ENCODE measurements around the gene SUPT5H.
"Not testable (repeated sequence)": the region's sequence is repeated elsewhere in the genome, so short reads cannot be mapped to it uniquely, and the experiment has no call there.

The SUPT5H gene

GRCh38 chr19:39430675-39431593 is 14.4 kb upstream of the SUPT5H start:
- H3K27ac Mint-ChIP-seq, result peak overlapping the region; percentile 66
- peaks cover 34% of the 10 kb centered on the region for H3K4me1 Mint-ChIP-seq (ENCODE audit: low read depth)
- H3K27me3 Mint-ChIP-seq, result no peaks in the 10 kb centered on the region
- peak overlapping the region; percentile 47 for H3K4me3 Mint-ChIP-seq
- no peaks in the 10 kb centered on the region for H3K9me3 Mint-ChIP-seq (ENCODE audit: low read depth)
- H3K36me3 Mint-ChIP-seq, result peaks cover 11% of the 10 kb centered on the region

- H3K27me3 Mint-ChIP-seq, result no peaks in the 10 kb centered on the region
- H3K27ac Mint-ChIP-seq, result peak overlapping the region; percentile 70
- H3K4me3 Mint-ChIP-seq, result peak overlapping the region; percentile 100
- peaks cover 11% of the 10 kb centered on the region for H3K36me3 Mint-ChIP-seq
- H3K4me1 Mint-ChIP-seq (ENCODE audit: low read depth), result peaks cover 42% of the 10 kb centered on the region
- no peaks in the 10 kb centered on the region for H3K9me3 Mint-ChIP-seq (ENCODE audit: low read depth)
Observed at GRCh38 chr19:39432677-39433025, 12.7 kb upstream of the SUPT5H start.

GRCh38 chr19:39433480-39434079 is 11.8 kb upstream of the SUPT5H start:
- no peaks in the 10 kb centered on the region for H3K9me3 Mint-ChIP-seq (ENCODE audit: low read depth)
- H3K36me3 Mint-ChIP-seq, result peaks cover 11% of the 10 kb centered on the region
- no peaks in the 10 kb centered on the region for H3K27me3 Mint-ChIP-seq
- H3K4me3 Mint-ChIP-seq, result peak overlapping the region; percentile 100
- peak overlapping the region; percentile 100 for H3K27ac Mint-ChIP-seq
- H3K4me1 Mint-ChIP-seq (ENCODE audit: low read depth), result peaks cover 42% of the 10 kb centered on the region

DNA sequence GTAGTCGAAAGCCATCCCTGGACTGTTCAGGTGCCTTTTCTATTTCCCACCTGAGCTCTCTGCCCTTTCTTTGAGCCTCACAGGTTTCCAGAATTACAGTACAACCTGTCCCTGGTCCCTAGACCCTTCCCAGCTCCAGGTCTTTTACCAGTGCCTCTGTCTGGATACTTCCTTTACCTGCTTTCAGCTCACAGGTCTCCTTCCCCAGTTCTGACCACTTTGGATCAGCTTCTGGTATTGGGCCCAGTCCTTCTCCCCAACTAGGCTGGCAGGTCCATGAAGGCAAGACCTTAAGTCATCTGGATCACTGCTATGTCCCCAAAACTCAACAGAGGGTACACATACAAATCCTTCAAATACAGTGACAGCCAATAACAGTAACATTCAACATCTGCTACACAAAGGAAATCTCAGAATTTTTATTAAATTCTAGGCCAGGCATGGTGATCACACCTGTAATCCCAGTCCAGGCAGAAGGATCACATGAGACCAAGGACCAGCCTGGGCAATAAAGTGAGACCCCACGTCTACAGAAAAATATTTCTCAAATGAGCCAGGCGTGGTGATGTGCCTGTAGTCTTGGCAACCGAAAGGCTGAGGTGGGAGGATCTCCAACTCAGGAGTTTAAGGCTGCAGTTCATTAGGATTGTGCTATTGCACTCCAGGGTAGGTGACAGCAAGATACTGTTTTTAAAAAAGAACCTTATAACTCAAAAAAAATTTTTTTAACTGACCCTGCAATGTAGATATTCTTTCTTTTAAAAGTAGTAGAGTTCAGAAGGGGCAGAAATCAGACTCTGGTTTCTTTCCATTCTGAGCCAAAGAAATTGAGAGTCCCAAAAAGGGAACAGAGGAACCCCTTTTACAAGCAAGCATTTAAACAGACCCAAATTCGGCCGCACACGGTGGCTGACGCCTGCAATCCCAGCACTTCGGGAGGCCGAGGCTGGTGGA is 11.0 kb upstream of the SUPT5H start:
- H3K36me3 Mint-ChIP-seq, result peaks cover 11% of the 10 kb centered on the region
- H3K27ac Mint-ChIP-seq, result peak overlapping the region; percentile 100
- H3K4me1 Mint-ChIP-seq (ENCODE audit: low read depth), result peaks cover 42% of the 10 kb centered on the region
- H3K4me3 Mint-ChIP-seq, result peak overlapping the region; percentile 100
- no peaks in the 10 kb centered on the region for H3K9me3 Mint-ChIP-seq (ENCODE audit: low read depth)
- no peaks in the 10 kb centered on the region for H3K27me3 Mint-ChIP-seq

GRCh38 chr19:39435499-39436349 is 9.7 kb upstream of the SUPT5H start, which contains the start of gene RPS16:
Gene RPS16, minus strand, starts transcription at chr19:39435949. Its CDS starts 54 bp downstream, at chr19:39435895.
- Mint-ChIP-seq H3K27ac (peak within 1 kb of the TSS; percentile 100), H3K27me3 (no peaks in the 10 kb centered on the region)

GRCh38 chr19:39436350-39436716 is 9.0 kb upstream of the SUPT5H start:
- Mint-ChIP-seq H3K9me3 (ENCODE audit: low read depth) (no peaks in the 10 kb centered on the region), H3K27ac (peak overlapping the region; percentile 100), H3K36me3 (peaks cover 11% of the 10 kb centered on the region), H3K27me3 (no peaks in the 10 kb centered on the region), H3K4me3 (peak overlapping the region; percentile 100), H3K4me1 (ENCODE audit: low read depth) (peaks cover 37% of the 10 kb centered on the region)

More at GRCh38 chr19:39435499-39436349, 9.7 kb upstream of the SUPT5H start, which contains the start of gene RPS16:
- peaks cover 43% of the 10 kb centered on the region for H3K4me1 Mint-ChIP-seq (ENCODE audit: low read depth)
- H3K36me3 Mint-ChIP-seq, result peaks cover 11% of the 10 kb centered on the region
- no peaks in the 10 kb centered on the region for H3K9me3 Mint-ChIP-seq (ENCODE audit: low read depth)
- peak within 1 kb of the TSS; percentile 100 for H3K4me3 Mint-ChIP-seq

- no peaks in the 10 kb centered on the region for H3K27me3 Mint-ChIP-seq
- H3K27ac Mint-ChIP-seq, result no peak overlapping the region
- H3K9me3 Mint-ChIP-seq (ENCODE audit: low read depth), result no peaks in the 10 kb centered on the region
- H3K4me3 Mint-ChIP-seq, result no peak overlapping the region
- H3K4me1 Mint-ChIP-seq (ENCODE audit: low read depth), result peaks cover 28% of the 10 kb centered on the region
- H3K36me3 Mint-ChIP-seq, result peaks cover 11% of the 10 kb centered on the region
Observed at GRCh38 chr19:39438270-39438934, 7.0 kb upstream of the SUPT5H start.

DNA sequence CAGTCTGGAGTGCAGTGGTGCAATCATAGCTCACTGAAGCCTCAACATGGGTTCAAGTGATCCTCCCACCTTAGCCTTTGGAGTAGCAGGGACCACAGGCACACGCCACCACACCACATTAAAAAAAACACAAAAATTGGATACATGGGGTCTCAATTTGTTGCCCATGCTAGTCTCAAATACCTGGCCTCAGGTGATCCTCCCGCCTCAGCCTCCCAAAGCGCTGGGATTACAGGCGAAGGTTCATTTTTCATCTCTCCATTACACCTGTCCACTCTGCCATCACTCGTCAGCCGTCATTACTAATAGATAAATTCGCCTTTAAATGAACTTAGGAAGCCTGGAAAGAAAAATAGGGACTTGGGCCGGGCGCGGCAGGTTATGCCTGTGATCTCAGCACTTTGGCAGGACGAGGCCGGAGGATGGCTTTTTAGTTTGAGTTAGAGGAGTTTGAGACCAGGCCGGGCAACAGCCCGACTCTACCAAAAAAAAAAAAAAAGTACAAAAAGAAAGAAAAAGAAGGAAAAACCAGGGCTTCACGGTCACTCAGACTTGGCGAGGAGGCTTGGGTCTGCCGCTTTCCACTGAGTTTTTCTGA is 685 bp upstream of the SUPT5H start:
- Mint-ChIP-seq H3K36me3 (peaks cover 10% of the 10 kb centered on the region), H3K27ac (peak overlapping the region; percentile 99), H3K9me3 (ENCODE audit: low read depth) (no peaks in the 10 kb centered on the region), H3K27me3 (no peaks in the 10 kb centered on the region), H3K4me3 (peak overlapping the region; percentile 97), H3K4me1 (ENCODE audit: low read depth) (peaks cover 48% of the 10 kb centered on the region)

DNA sequence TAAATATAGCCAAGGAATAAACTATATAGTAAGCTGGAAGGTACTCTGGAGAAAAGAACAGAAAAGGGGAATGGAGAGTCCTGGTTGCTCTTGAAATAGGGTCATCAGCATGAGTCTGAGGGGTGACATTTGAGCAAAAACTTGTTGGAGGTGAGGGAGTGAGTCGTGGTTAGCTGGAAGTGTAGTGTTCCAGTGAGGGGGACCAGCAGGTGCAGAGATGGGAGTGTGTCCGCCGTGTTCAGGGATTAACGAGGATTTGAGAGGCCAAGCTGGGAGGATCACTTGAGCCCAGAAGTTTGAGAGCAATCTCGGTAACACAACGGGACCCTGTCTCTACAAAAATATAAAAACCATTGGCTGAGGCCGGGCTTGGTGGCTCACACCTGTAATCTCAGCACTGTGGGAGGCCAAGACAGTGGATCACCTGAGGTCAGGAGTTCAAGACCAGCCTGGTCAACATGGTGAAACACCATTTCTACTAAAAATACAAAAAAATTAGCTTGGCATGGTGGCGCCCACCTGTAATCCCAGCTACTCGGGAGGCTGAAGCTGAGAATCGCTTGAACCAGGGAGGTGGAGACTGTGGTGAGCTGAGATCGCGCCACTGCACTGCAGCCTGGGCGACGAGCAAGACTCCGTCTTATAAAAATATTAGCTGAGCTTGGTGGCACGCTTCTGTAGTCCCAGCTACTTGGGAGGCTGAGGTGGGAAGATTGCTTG is 1.1 kb downstream of the SUPT5H start:
- Mint-ChIP-seq H3K9me3 (ENCODE audit: low read depth) (no peaks in the 10 kb centered on the region), H3K27ac (peak overlapping the region; percentile 99), H3K4me1 (ENCODE audit: low read depth) (peaks cover 55% of the 10 kb centered on the region), H3K4me3 (peak overlapping the region; percentile 97), H3K36me3 (peaks cover 10% of the 10 kb centered on the region), H3K27me3 (no peaks in the 10 kb centered on the region)

DNA sequence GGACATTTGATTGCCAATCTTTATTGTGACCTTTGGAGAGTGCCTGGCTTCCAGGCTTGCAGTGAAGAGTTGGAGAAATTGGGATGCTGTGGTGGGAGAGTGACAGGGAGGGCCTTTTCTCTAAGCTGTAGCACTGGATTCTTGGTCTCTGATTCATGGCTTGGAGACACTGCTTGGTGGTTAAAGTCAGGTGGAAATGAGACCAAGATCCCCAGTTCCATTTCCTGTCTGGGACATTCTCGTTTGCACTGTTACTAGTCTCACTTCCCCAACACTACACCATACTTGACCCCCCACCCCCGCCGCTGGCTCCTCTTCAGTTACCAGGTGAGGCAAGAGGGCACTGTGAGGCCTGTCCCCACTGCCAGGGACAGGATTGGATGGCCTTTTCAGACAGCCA is 2.9 kb downstream of the SUPT5H start:
- Mint-ChIP-seq H3K9me3 (ENCODE audit: low read depth) (no peaks in the 10 kb centered on the region), H3K4me1 (ENCODE audit: low read depth) (peaks cover 70% of the 10 kb centered on the region), H3K4me3 (peak overlapping the region; percentile 97), H3K27me3 (no peaks in the 10 kb centered on the region), H3K27ac (peak overlapping the region; percentile 99), H3K36me3 (peaks cover 14% of the 10 kb centered on the region)

DNA sequence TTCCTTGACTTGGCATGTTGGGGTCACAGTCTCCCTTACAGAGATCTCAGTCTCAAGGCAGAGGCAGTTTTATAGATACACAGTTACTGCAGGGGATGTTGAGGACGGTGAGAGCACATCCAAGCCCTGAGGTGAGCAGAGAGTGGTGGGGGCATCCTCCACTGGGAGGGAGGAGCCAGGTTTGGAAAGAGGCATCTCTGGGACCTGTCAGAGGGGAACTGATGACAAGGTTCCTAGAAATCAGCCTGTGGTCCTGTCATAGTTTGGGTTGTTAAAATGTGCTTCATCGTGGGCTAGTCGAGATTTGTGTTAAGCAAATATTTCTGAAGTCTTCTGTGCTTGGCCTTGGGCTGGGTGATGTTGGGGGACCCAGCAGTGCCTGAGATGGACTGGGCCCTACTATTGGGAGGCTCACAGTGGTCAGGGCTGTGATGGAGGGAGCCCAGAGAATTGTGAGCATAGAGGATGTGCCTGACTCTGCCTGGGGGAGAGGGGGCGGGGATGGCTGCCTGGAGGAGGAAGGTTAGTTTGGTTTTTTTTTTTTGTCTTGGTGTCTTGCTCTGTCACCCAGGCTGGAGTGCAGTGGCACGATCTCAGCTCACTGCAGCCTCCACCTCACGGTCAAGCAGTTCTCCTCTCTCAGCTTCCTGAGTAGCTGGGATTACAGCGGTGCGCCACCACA is 3.9 kb downstream of the SUPT5H start:
- H3K9me3 Mint-ChIP-seq (ENCODE audit: low read depth), result no peaks in the 10 kb centered on the region
- no peaks in the 10 kb centered on the region for H3K27me3 Mint-ChIP-seq
- H3K4me1 Mint-ChIP-seq (ENCODE audit: low read depth), result peaks cover 70% of the 10 kb centered on the region
- peak overlapping the region; percentile 97 for H3K4me3 Mint-ChIP-seq
- H3K36me3 Mint-ChIP-seq, result peaks cover 14% of the 10 kb centered on the region
- peak overlapping the region; percentile 99 for H3K27ac Mint-ChIP-seq

- H3K27me3 Mint-ChIP-seq; H3K36me3 Mint-ChIP-seq; H3K4me3 Mint-ChIP-seq; H3K9me3 Mint-ChIP-seq (ENCODE audit: low read depth); H3K27ac Mint-ChIP-seq: not testable (repeated sequence)
- peaks cover 62% of the 10 kb centered on the region for H3K4me1 Mint-ChIP-seq (ENCODE audit: low read depth)
Observed at GRCh38 chr19:39451257-39451656, 5.9 kb downstream of the SUPT5H start.

All from activated naive CD8-positive, alpha-beta T cell (primary cell).